Retinal pigment epithelial cell (primary cell): Measurements from ENCODE around the gene BACE2.

Source experiments
- DNase-seq: peaks from one replicate; pipeline ENCODE4 v3.0.0-alpha.2; 2010; ENCODE audit warnings: low read depth
- H3K4me3 ChIP-seq: 2 replicates; pipeline ENCODE4 v1.5.1; 2011; ENCODE audit warnings: mild to moderate bottlenecking, low read length, control low read depth, moderate library complexity
- CTCF ChIP-seq: conservative IDR thresholded peaks from 2 replicates; pipeline ENCODE4 v1.5.1; 2011; ENCODE audit warnings: low read depth, low read length, control low read depth, inconsistent platforms

The BACE2 gene

GRCh38 chr21:41210426-41211059 is 42.6 kb downstream of the BACE2 start:
- no peak overlapping the region for H3K4me3 ChIP-seq
- no peak for DNase-seq
- no peak for TF ChIP-seq CTCF

- DNase-seq: no peak
- TF ChIP-seq CTCF: no peak
- H3K4me3 ChIP-seq: no peak overlapping the region
Observed at GRCh38 chr21:41211060-41211805, 43.3 kb downstream of the BACE2 start.

GRCh38 chr21:41213021-41213420 is 45.1 kb downstream of the BACE2 start:
- no peak for TF ChIP-seq CTCF
- no peak for DNase-seq
- no peak overlapping the region for H3K4me3 ChIP-seq

- no peak overlapping the region for H3K4me3 ChIP-seq
- DNase-seq: no peak
- no peak for TF ChIP-seq CTCF
Observed at GRCh38 chr21:41215856-41216408, 48.0 kb downstream of the BACE2 start.

- no peak overlapping the region for H3K4me3 ChIP-seq
- TF ChIP-seq CTCF: no peak
- DNase-seq: no peak
Observed at GRCh38 chr21:41216486-41216885, 48.5 kb downstream of the BACE2 start.

- no peak for TF ChIP-seq CTCF
- DNase-seq: no peak
- H3K4me3 ChIP-seq: no peak overlapping the region
Observed at GRCh38 chr21:41217671-41218385, 49.9 kb downstream of the BACE2 start.
